G401.6 (cell line): ENCODE results near the gene HSD3B7.
"Not testable (repeated sequence)": the region's sequence is repeated elsewhere in the genome, so short reads cannot be mapped to it uniquely, and the experiment has no call there.

Experiments used
- FAIRE-seq: peaks from 2 replicates; lab custom pipeline; 2012; peaks lifted over from hg19 to GRCh38; lab: Jason Lieb, UNC

HSD3B7 gene

DNA sequence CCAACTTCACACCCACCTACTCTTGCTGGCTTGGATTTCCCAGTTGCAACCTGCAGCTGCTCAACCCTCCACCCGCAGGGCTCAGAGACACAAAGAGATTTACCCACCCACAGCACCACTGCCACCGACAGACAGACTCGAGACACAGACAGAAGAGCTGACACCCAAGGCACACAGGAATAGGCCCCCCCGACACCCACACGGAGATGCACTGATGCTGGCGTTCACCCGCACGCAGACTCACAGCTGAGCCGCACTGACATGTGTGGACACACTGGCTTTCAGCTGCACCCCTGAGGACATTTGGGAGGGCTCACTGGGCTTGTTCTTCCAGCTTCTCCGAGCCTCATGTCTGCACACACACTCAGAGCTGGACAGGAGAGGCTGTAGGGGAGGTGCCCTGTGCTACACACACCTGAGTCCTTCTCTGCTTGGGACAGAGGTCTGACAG, 17.3 kb downstream of the HSD3B7 start:
- no peak for FAIRE-seq

DNA sequence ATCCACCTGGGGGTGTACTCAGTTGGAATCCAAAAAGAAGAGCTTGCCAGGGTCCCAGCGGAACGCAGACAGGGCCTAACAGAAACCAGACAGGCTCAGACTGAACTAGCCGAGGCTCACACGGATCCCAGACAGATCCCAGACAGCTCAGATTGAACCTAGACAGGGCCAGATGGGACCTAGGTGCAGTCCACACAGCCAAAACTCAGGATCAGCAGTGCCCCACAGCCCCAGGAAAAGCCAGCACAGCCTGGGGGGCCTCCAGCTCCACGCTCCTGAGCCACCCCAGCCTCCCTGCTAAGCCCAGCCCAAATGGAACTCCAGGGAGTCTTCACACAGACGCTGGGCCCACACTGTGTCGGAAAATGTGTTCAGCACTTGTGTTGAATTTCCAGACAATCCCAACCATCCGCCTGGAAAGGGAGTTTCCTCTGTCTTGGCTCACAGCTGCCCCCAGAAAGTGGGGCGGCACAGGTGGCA, 17.9 kb downstream of the HSD3B7 start:
- no peak for FAIRE-seq

DNA sequence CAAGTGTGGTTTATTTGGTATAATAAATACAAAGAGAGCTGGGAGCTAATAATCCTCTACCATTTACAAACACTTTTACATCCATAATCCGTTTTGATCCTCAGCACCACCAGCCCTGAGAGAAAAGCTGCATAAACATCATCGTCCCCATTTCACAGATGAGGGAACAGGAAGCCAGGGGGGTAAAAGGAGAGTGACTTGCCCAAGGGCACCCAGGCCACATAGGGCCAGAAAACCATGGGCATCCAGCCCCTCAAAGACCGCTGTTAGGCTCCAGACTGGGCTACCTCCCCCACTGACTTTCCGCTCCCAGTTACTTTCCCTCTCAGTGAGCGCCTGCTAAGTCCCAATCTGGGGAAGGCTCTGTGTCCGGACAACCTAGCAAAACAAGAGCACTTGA, 18.7 kb downstream of the HSD3B7 start:
- no peak for FAIRE-seq

DNA sequence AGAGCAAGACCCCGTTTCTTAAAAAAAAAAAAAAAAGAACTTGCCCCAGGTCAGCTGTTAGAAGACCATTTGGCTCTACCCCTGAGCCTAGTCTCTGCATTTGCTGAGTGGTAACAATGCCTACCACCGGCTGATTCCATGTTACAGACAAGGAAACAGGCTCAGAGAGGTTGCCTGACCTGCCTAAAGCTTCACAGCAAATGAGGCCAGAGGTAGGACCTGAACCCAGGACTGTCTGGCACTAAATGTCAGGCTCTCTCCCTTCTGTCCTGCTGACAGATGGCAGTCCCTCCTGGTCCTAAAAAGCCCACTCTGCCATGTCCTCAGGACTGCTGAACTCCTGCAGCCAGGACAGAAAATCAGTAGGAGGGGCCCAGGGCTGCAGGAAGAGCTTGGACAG, 19.7 kb downstream of the HSD3B7 start:
- FAIRE-seq, result no peak

DNA sequence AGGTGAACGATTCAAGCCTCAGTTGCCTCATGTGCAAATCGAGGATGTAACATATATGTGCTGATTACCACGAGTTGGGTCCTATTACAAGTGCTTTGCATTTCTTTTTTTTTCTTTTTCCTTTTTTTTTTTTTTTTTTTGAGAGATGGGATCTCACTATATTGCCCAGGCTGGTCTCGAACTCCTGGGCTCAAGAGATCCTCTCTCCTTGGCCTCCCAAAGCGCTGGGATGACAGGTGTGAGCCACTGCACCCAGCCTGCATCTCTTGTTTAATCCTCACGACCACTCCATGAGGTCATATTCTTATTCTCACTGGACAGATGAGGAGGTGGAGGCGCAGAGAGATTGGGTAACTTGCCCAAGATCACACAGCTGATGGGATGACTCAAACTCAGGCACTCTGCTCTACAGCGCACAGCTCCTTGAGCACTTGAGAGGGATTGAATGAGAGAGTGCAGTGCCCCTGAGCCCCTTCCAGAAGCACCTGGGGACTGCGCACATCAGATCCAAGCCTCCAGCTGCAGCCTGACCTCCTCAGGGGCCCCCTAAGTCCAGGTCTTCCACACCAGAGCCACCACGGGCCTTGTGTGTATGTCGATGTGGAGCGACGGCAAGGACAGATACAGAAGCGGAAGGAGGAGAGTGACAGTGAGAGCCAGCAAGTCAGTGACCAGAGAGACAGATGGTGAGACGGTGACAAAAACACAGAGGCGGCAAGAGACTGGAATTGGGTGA, 20.5 kb downstream of the HSD3B7 start:
- FAIRE-seq, result no peak

DNA sequence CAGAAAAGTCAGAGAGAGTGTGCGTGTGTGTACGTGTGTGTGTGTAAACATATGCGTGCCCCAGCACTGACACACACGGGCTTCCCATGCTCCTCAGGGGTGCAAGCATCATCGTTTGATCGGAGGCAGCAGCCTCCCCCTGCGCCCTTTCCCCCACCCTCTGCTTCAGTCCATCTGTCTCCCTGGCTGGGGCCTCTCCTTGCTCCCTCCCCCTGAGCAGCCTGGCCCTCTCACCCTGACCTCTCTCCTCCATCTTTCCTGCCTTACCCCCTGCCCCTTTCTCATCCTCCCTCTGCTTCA, 21.0 kb downstream of the HSD3B7 start:
- no peak for FAIRE-seq

DNA sequence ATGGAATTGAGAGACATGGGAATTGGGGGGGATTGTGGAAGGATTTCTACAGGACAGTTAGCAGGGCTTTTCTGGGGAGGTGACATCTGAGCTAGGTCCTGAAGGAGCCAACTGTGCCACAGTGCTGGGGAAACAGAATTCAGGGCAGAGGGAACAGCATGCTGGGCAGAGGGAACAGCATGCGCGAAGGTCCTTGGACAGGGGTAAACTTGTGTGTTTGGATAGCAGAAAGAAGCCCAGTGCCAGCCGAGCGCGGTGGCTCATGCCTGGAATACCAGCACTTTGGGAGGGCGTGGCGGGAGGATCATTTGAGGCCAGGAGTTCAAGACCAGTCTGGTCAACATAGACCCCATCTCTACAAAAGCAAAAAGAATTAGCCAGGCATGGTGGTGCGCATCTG, 21.6 kb downstream of the HSD3B7 start:
- FAIRE-seq, result no peak

DNA sequence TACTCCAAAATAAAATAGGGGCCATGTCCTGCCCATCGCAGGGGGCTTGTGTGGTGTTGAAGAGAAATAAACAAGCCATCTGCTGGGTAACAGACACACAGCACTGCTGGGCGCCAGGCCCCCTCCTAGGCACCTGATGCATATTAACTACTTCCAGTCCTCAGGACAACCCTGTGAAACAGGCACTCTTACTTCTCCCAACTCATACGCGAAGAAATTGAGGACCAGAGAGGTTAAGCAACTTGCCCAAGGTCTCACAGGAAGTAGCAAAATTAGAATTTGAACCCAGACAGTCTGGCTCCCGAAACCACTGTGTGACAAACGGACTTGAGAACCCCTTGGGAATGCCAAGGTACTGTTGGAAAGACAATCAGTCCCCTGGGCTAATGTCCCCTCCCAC, 22.7 kb downstream of the HSD3B7 start:
- no peak for FAIRE-seq

DNA sequence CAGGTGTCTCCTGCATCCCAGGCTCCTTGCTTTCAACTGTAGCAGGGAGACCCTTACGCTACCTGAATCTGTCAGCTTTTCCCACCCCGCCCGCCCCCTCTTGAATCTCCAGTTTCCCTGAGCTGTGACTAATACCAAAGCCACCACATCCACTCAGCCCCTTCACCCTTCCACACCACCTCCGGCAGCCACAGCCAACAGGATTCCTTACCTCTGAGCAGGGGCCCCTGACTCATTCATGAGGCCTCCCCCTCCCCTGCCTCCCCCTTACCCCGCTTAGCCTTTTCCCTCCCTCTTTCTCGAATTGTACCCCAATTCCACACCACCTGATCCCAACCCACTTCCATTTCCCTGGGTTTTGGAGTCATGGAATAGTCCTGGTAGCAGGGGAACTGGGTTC, 23.1 kb downstream of the HSD3B7 start:
- FAIRE-seq, result no peak

DNA sequence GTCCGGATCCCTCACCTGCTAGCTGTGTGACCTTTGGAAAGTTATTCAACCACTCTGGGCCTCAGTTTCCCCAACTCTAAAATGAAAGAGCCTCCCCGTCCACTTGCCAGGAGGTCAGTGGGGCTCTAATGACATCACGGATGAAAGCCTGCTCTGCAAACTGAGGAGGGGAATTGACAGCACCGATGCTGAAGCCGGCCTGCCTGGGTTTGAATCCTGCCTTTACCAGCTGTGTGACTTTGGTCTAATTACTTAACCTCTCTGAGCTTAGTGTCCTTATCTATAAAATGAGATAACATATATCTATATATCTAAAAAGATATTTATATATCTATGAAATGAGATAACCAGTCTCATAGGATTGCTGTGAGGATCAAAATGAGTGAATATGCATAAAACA, 23.5 kb downstream of the HSD3B7 start:
- FAIRE-seq, result no peak

DNA sequence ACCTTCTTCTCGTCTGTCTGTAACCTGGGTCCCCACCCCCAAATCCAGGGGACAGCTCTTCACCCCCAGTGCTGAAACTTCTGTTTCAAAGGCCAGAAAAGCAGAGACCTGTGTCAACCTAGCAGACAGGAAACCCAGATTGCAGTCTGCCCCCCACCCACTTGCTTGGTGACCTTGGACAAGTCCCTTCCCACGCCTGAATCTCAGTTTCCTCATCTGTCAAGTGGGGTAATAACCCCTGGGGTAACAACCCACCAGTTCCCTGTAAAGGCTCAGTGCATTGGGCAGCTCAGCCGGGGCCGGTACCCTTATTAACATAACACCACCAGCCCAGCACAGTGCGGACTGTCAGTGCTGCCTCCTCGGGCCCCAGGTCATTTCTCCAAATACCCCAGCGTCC, 24.1 kb downstream of the HSD3B7 start:
- no peak for FAIRE-seq

DNA sequence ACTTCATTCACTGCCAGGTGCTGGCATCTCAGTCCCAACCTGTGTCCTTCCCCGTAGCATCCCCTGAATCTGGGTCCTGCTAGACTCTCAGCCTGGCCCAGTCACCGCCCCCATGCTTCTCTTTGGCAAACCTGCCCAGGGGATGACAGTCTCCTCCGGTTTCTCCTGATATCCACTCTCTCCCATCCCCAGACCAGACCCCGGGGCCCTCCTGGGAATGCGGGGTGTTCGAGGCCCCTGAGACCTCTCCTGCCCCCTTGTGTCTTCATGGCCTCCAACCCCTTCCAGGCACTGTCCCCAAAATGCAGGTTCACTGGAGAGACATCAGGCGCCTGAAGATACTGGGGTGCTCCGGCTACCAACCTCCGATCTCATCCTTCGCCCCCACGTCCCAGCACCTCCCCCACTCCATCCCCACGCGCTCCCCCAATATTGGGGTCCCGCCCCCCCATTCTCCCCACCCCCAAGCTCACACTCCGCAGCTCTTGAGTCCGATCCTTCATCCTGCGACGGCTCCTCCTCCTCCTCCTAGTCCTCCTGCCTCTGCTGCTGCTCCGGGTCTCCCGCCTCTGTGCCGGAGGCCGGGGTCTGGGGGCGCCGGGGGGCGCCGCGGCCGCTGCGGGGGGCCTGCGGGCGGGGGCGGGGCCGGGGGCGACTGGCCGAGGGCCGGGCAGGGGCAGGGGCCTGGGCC, 25.0 kb downstream of the HSD3B7 start:
- no peak for FAIRE-seq

DNA sequence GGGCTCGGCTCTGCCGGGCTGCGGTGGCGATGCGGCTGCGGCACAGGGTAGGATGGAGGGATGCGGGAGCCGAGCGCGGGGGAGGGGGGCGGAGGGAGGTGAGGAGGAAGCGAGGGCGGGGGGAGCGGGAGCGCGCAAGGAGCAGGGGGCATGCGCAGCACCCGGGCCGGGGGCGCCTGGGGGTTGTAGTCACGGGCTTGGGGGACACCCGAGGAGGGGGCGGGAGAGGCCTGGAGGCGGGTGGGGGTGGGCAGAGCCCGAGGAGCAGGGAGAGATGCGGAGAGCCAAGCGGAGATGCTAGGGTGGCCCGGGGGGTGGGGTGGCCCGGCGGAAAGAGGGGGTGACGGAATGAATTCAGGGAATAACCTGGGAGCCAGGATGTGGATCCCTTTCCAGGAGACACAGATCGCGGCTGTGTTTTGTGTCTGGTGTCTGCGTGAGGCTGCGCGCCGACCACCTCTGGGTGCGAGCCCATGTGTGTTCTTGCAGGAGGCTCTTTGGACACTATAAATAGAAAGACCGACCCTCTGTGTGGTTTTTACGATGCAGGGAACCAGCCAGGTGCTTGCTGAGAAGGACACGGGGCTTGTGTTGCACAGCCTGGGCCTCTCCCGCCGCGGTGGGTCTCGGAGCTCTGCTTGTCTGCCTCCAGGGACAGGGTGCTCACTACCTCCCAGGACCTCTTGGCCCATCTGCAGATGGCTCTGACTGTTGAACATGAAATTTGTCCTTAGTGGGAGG, 25.7 kb downstream of the HSD3B7 start, which contains the start of gene STX1B:
STX1B (minus strand) TSS at position 54 of the 741 bp plus-strand sequence. CDS start 242 bp downstream, outside the sequence.
- FAIRE-seq, result no peak

DNA sequence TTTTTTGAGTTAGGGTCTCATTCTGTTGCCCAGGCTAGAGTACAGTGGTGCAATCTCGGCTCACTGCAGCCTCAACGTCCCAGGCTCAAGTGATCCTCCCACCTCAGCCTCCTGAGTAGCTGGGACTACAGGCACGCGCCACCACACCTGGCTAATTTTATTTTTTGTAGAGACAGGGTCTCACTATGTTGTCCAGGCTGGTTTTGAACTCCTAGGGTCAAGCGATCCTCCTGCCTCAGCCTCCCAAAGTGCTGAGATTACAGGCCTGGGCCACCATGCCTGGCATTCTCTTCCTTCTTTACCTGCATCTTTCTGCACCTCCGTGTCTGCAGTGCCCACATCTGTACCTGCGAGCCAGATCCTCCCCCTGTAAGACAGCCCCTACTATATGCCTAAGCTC, 26.8 kb downstream of the HSD3B7 start:
- not testable (repeated sequence) for FAIRE-seq

DNA sequence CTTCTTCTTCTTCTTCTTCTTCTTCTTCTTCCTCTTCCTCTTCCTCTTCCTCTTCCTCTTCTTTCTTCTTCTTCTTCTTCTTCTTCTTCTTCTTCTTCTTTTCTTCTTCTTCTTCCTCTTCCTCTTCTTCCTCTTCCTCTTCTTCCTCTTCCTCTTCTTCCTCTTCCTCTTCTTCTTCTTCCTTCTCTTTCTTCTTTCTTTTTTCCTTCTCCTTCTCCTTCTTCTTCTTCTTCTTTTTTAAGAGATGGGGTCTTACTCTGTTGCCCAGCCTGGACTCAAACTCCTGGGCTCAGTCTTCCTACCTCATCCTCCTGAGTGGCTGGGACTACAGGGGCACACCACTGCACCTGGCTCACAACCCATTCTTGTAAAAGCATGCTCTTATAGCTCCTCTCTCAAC, 28.3 kb downstream of the HSD3B7 start:
- FAIRE-seq, result not testable (repeated sequence)

DNA sequence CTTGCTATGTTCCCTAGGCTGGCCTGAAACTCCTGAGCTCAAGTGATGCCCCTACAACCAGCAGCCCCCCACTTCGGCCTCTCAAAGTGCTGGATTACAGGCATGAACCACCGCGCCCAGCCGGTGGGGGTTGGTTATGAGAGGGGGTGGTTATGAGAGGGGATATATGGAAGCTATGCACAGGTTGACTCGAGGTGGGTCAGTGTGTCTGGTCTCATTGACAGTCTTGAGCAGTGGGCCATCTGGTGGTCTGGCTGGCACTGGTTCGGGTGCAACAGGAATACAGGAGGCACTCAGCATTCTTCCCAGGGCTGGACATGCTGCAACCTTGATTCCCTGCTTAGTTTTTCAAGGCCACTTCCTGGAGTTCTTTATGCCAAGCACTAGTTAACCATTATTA, 31.0 kb downstream of the HSD3B7 start:
- no peak for FAIRE-seq

DNA sequence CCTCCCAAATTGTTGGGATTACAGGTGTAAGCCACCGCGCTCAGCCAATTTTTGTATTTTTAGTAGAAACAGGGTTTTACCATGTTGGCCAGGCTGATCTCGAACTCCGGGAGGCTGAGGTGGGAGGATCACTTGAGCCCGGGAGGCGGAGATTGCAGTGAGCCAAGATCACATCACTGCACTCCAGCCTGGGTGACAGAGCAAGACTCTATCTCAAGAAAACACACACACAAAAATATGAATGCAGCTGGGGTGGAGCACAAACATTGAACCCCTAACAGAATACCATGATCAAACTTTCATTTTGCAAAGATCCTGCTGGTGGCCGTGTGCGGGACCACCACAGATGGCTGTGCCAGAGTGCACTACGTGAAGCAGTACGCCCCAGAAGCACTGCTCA, 32.7 kb downstream of the HSD3B7 start:
- not testable (repeated sequence) for FAIRE-seq

DNA sequence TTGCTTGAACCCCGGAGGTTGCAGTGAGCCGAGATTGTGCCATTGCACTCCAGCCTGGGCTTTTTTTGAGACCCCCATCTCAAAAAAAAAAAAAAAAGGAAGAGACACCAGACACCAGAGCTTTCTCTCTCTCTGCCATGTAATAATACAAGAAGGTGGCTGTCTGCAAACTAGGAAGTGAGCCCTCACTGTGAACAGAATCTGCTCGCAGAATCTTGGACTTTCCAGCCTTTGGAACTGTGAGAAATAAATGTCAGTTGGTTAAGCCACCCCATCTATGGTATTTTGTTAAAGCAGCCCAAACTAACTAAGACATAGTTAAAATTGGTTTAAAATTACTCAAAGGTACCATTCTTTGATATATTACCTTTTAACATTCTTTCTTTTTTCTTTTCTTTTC, 35.5 kb downstream of the HSD3B7 start:
- no peak for FAIRE-seq

DNA sequence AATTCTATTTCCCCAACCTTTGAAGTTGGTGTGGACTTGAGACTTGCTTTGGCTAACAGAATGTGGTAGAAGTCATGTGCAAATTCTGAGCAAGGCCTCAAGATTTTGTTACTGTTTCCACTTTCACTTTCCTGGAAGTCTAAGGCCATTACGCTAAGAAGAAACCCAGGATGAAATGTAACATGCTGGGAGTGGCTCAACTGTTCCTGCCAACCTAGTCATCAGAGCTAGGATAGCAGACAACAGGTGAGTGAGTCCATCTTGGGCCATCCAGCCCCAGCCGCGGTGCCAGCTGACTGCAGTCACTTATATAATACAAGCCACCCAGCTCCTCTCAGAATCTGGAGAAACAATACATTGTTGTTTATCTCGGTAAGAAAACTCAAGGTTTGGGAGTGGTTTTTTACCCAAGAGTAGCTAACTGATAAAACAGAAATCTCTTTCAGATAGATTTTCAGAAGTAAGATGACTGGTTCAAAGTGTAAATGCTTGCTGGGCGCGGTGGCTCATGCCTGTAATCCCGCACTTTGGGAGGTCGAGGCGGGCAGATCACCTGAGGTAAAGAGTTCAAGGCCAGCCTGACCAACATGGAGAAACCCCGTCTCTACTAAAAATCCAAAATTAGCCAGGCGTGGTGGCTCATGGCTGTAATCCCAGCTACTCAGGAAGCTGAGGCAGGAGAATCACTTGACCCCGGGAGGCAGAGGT, 37.7 kb downstream of the HSD3B7 start:
- no peak for FAIRE-seq

DNA sequence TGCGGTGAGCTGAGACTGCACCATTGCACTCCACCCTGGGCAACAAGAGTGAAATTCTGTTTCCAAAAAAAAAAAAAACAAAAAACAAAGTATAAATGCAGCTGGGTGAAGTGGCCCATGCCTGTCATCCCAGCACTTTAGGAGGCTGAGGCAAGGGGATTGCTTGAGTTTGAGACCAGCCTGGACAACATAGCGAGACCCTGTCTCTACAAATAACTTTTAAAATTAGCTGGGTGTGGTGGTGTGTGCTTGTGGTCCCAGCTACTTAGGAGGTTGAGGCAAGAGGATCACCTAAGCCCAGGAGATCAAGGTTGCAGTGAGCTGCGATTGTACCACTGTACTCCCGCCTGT, 38.2 kb downstream of the HSD3B7 start:
- FAIRE-seq, result no peak

DNA sequence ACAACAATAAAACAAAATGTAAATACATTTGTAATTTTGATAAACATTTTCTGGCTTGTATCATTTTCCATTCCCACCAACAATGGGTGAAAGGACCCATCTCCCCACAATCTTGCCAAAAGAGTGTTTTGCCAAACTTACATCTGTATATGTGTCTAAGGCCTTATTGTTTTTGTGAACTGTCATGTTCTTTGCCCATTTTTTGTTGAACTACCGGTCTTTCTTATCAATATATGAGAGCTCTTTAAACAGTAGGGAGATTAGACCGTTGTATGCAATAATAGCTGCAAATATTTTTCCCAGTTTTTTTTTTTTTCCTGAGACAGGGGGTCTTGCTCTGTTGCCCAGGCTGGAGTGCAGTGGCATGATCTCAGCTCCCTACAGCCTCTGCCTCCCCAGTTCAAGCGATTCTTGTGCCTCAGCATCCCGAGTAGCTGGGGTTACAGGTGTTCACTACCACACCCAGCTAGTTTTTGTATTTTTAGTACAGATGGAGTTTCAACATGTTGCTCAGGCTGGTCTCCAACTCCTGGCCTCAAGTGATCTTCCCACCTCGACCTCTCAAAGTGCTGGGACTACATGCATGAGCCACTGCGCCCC, 38.7 kb downstream of the HSD3B7 start:
- FAIRE-seq, result no peak

DNA sequence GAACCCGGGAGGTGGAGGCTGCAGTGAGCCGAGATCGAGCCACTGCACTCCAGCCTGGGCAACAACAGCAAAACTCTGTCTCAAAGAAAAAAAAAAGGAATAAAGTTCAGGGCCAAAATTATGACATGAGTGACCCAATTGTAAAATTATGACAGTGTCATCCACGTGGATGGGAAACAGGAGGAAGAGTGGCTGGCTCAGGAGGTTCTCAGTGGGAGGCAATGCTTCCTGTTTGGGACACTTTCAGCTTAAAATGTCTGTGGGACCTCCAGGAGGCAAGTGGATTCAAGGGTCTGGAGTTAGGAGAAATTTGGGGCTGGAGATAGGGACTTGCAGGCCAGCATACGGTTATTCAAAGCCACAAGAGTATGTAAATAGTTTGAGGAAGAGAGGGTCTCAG, 40.3 kb downstream of the HSD3B7 start:
- FAIRE-seq, result no peak
